Liver (tissue), 3 donors: Measurements from ENCODE around the gene CREM.

Experiments used
- ATF3 ChIP-seq: IDR thresholded peaks from 2 replicates; pipeline ENCODE4 v1.6.1; 2016; ENCODE audit warnings: antibody characterized with exemption
- CTCF ChIP-seq: fragments of 150-350 bp; IDR thresholded peaks from 2 replicates; pipeline ENCODE4 v1.5.1; 2017; ENCODE audit warnings: improper control_type of control experiment, low read depth, low read length; ENCODE audit not compliant: missing input control
- FOXA1 ChIP-seq: IDR thresholded peaks from 2 replicates; pipeline ENCODE4 v1.6.1; 2016; ENCODE audit warnings: antibody characterized with exemption
- GABPA ChIP-seq, 2 donors: IDR thresholded peaks in 1 of 2; conservative IDR thresholded peaks in 1 of 2; 2 replicates each; pipeline ENCODE4 v1.6.1; 2016; ENCODE audit warnings: antibody characterized with exemption in 2 of 2, mild to moderate bottlenecking in 1 of 2, moderate library complexity in 1 of 2
- MAX ChIP-seq: IDR thresholded peaks from 2 replicates; pipeline ENCODE4 v1.6.1; 2016; ENCODE audit warnings: antibody characterized with exemption
- NR2F2 ChIP-seq: IDR thresholded peaks from 2 replicates; pipeline ENCODE4 v1.6.1; 2016; ENCODE audit warnings: antibody characterized with exemption
- REST ChIP-seq: IDR thresholded peaks from 2 replicates; pipeline ENCODE4 v1.6.1; 2016; ENCODE audit warnings: antibody characterized with exemption, mild to moderate bottlenecking
- RXRA ChIP-seq, 2 donors: IDR thresholded peaks; 2 replicates each; pipeline ENCODE4 v1.6.1; 2017 to 2018; ENCODE audit warnings: antibody characterized with exemption in 2 of 2, mild to moderate bottlenecking in 1 of 2
- SP1 ChIP-seq: IDR thresholded peaks from 2 replicates; pipeline ENCODE4 v1.6.1; 2018; ENCODE audit warnings: antibody characterized with exemption, mild to moderate bottlenecking
- TAF1 ChIP-seq: conservative IDR thresholded peaks from 2 replicates; pipeline ENCODE4 v1.6.1; 2016; ENCODE audit warnings: antibody characterized with exemption, mild to moderate bottlenecking
- YY1 ChIP-seq: IDR thresholded peaks from 2 replicates; pipeline ENCODE4 v1.6.1; 2016; ENCODE audit warnings: antibody characterized with exemption, mild to moderate bottlenecking
- donor health status: healthy.
- donor health status: healthy.

GRCh38 chr10:35079763-35080162 lies 46.9 kb upstream of the CREM start:
- TF ChIP-seq MAX (no peak), CTCF (no peak), RXRA (IDR thresholded peaks at IDR 0.05) (no peak), SP1 (no peak), TAF1 (no peak), FOXA1 (no peak), GABPA (IDR thresholded peaks at IDR 0.05 in 1 of 2, conservative IDR thresholded peaks at IDR 0.05 in 1 of 2) (no peak), REST (no peak), YY1 (no peak), ATF3 (no peak), NR2F2 (no peak)
